Measurements from ENCODE around the gene MAGOH.

DNA sequence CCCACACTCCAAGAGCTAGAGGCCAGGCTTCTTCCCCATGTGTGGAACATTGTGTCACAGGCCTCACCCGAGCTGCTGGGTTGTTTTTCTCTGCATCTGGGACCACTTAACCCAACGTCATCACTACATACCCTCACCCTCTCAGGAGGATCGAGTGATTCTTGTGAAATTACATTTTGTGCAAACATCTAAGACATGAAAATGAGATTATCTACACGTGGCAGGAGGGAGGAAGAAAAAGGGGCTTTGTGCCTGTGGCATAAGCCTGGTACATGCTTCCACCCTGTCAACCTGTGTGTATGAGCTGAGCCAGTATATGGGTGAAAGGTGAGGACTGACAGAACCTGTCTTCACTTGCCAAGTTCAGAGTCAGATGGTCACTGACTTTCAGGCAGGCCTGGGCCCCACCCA, 40.1 kb downstream of the MAGOH start:
- TF ChIP-seq, protein P1, sequence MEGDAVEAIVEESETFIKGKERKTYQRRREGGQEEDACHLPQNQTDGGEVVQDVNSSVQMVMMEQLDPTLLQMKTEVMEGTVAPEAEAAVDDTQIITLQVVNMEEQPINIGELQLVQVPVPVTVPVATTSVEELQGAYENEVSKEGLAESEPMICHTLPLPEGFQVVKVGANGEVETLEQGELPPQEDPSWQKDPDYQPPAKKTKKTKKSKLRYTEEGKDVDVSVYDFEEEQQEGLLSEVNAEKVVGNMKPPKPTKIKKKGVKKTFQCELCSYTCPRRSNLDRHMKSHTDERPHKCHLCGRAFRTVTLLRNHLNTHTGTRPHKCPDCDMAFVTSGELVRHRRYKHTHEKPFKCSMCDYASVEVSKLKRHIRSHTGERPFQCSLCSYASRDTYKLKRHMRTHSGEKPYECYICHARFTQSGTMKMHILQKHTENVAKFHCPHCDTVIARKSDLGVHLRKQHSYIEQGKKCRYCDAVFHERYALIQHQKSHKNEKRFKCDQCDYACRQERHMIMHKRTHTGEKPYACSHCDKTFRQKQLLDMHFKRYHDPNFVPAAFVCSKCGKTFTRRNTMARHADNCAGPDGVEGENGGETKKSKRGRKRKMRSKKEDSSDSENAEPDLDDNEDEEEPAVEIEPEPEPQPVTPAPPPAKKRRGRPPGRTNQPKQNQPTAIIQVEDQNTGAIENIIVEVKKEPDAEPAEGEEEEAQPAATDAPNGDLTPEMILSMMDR (IDR thresholded peaks at IDR 0.05; ENCODE audit: insufficient read depth, low read depth, low read length), result no peak
- TF ChIP-seq EZH2 (IDR thresholded peaks at IDR 0.05; ENCODE audit: insufficient read depth, low read length), result no peak

All from astrocyte (in vitro differentiated cells and primary cell).